H9 (cell line): ENCODE data around the gene MC1R. TPM values are rescaled to one million over a fixed set of nuclear protein-coding genes. Genes with fewer than 3 reads are reported as not detected.

ENCODE experiments used
- DNase-seq: peaks from one replicate; pipeline ENCODE4 v3.0.0-alpha.2; 2017
- H2AFZ ChIP-seq: one replicate; pipeline ENCODE4 v1.6.1; 2013; ENCODE audit warnings: mild to moderate bottlenecking, low read length, control low read depth, moderate library complexity
- H2AK5ac ChIP-seq: 2 replicates; pipeline ENCODE4 v1.6.1; 2013; ENCODE audit warnings: low read length, control low read depth, mixed read lengths; ENCODE audit not compliant: insufficient read length
- H2BK120ac ChIP-seq: one replicate; pipeline ENCODE4 v1.6.1; 2013; ENCODE audit warnings: low read depth, mild to moderate bottlenecking, low read length, control low read depth, inconsistent platforms; ENCODE audit not compliant: poor library complexity, severe bottlenecking
- H2BK12ac ChIP-seq: 2 replicates; pipeline ENCODE4 v1.6.1; 2013; ENCODE audit warnings: low read length, control low read depth, mixed read lengths, low read depth; ENCODE audit not compliant: insufficient read length
- H2BK15ac ChIP-seq: 2 replicates; pipeline ENCODE4 v1.6.1; 2013; ENCODE audit warnings: low read depth, low read length, control low read depth
- H2BK20ac ChIP-seq: one replicate; pipeline ENCODE4 v1.6.1; 2013; ENCODE audit warnings: low read depth, mild to moderate bottlenecking, low read length, control low read depth, inconsistent platforms; ENCODE audit not compliant: poor library complexity, severe bottlenecking
- H2BK5ac ChIP-seq: 2 replicates; pipeline ENCODE4 v1.6.1; 2013; ENCODE audit warnings: low read length, control low read depth, mixed read lengths; ENCODE audit not compliant: insufficient read length
- H3K14ac ChIP-seq: 2 replicates; pipeline ENCODE4 v1.6.1; 2013; ENCODE audit warnings: low read length, control low read depth; ENCODE audit not compliant: insufficient read depth
- H3K18ac ChIP-seq: 2 replicates; pipeline ENCODE4 v1.6.1; 2013; ENCODE audit warnings: low read depth, mild to moderate bottlenecking, mixed read lengths, low read length, control low read depth; ENCODE audit not compliant: insufficient read length
- H3K23ac ChIP-seq: 2 replicates; pipeline ENCODE4 v1.6.1; 2013; ENCODE audit warnings: low read length, control low read depth, mixed read lengths, low read depth; ENCODE audit not compliant: insufficient read length
- H3K23me2 ChIP-seq: 2 replicates; pipeline ENCODE4 v1.6.1; 2013; ENCODE audit warnings: low read depth, mild to moderate bottlenecking, mixed read lengths, low read length, control low read depth; ENCODE audit not compliant: insufficient read length, poor library complexity, severe bottlenecking
- H3K27ac ChIP-seq: 2 replicates; pipeline ENCODE4 v1.5.1; 2013; ENCODE audit warnings: low read length, control low read depth, mixed read lengths, low read depth; ENCODE audit not compliant: insufficient read length
- H3K27me3 ChIP-seq: 2 replicates; pipeline ENCODE4 v1.6.1; 2013; ENCODE audit warnings: low read length, control low read depth, inconsistent platforms; ENCODE audit not compliant: insufficient read depth
- H3K4ac ChIP-seq: 2 replicates; pipeline ENCODE4 v1.6.1; 2013; ENCODE audit warnings: low read depth, mild to moderate bottlenecking, control low read depth, inconsistent platforms, low read length, moderate library complexity
- H3K4me1 ChIP-seq: 2 replicates; pipeline ENCODE4 v1.6.1; 2013; ENCODE audit warnings: low read length, control low read depth, inconsistent platforms; ENCODE audit not compliant: insufficient read depth
- H3K4me2 ChIP-seq: 2 replicates; pipeline ENCODE4 v1.6.1; 2013; ENCODE audit warnings: low read length, control low read depth, mixed read lengths; ENCODE audit not compliant: insufficient read length, insufficient read depth
- H3K56ac ChIP-seq: 2 replicates; pipeline ENCODE4 v1.6.1; 2013; ENCODE audit warnings: low read depth, mild to moderate bottlenecking, mixed read lengths, low read length, control low read depth; ENCODE audit not compliant: insufficient read length
- H3K79me1 ChIP-seq: 2 replicates; pipeline ENCODE4 v1.6.1; 2013; ENCODE audit warnings: low read depth, mild to moderate bottlenecking, moderate library complexity, low read length, control low read depth, inconsistent platforms; ENCODE audit not compliant: insufficient read depth, poor library complexity, severe bottlenecking
- H3K79me2 ChIP-seq: 2 replicates; pipeline ENCODE4 v1.6.1; 2013; ENCODE audit warnings: low read length, control low read depth, inconsistent platforms; ENCODE audit not compliant: insufficient read depth
- H3K9ac ChIP-seq: 2 replicates; pipeline ENCODE4 v1.6.1; 2013; ENCODE audit warnings: low read length, control low read depth, mixed read lengths; ENCODE audit not compliant: insufficient read length; ENCODE audit errors: extremely low read depth
- H3K9me3 ChIP-seq: one replicate; pipeline ENCODE4 v1.6.1; 2013; ENCODE audit warnings: low read depth, low read length, inconsistent platforms; ENCODE audit not compliant: control insufficient read depth
- H3T11ph ChIP-seq: one replicate; pipeline ENCODE4 v1.6.1; 2013; ENCODE audit warnings: mild to moderate bottlenecking, low read length, control low read depth, inconsistent platforms
- H4K20me1 ChIP-seq: one replicate; pipeline ENCODE4 v1.6.1; 2013; ENCODE audit not compliant: control insufficient read depth, insufficient read length, insufficient read depth
- H4K5ac ChIP-seq: 2 replicates; pipeline ENCODE4 v1.6.1; 2013; ENCODE audit warnings: low read depth, mild to moderate bottlenecking, mixed read lengths, low read length, control low read depth; ENCODE audit not compliant: insufficient read length
- H4K8ac ChIP-seq: replicated peaks from 2 replicates; pipeline ENCODE4 v1.6.1; 2013; ENCODE audit warnings: low read length, control low read depth, mixed read lengths, low read depth; ENCODE audit not compliant: insufficient read length
- H4K91ac ChIP-seq: 2 replicates; pipeline ENCODE4 v1.6.1; 2013; ENCODE audit warnings: low read depth, mild to moderate bottlenecking, moderate library complexity, mixed read lengths, low read length, control low read depth; ENCODE audit not compliant: insufficient read length
- H3K27ac Mint-ChIP-seq, 3 experiments: 2 replicates in 2 of 3; 3 replicates in 1 of 3; pipeline ENCODE4 v1.8.0; 2020 to 2021; ENCODE audit warnings: mixed read lengths in 3 of 3, mild to moderate bottlenecking in 1 of 3, moderate library complexity in 1 of 3
- H3K27me3 Mint-ChIP-seq: 2 replicates; pipeline ENCODE4 v1.8.0; 2021; ENCODE audit warnings: low read depth, mild to moderate bottlenecking, moderate library complexity, mixed read lengths
- H3K36me3 Mint-ChIP-seq, 3 experiments: 2 replicates in 2 of 3; 3 replicates in 1 of 3; pipeline ENCODE4 v1.8.0; 2020 to 2021; ENCODE audit warnings: low read depth in 3 of 3, mixed read lengths in 3 of 3; ENCODE audit not compliant: insufficient read depth in 1 of 3
- H3K4me1 Mint-ChIP-seq, 2 experiments: 2 replicates each; pipeline ENCODE4 v1.8.0; 2020; ENCODE audit warnings: mixed read lengths in 2 of 2
- H3K4me3 Mint-ChIP-seq, 2 experiments: 2 replicates in 1 of 2; 3 replicates in 1 of 2; pipeline ENCODE4 v1.8.0; 2020 to 2021; ENCODE audit warnings: mild to moderate bottlenecking in 2 of 2, mixed read lengths in 2 of 2, moderate library complexity in 1 of 2
- H3K9me3 Mint-ChIP-seq, 2 experiments: 2 replicates in 1 of 2; 3 replicates in 1 of 2; pipeline ENCODE4 v1.8.0; 2020; ENCODE audit warnings: mild to moderate bottlenecking in 2 of 2, mixed read lengths in 2 of 2, moderate library complexity in 1 of 2
- CTCF ChIP-seq: fragments of 200-600 bp; sonication (generic); conservative IDR thresholded peaks from 3 replicates; pipeline ENCODE4 v1.8.0; 2021; ENCODE audit warnings: antibody characterized with exemption, mild to moderate bottlenecking
- WGBS: extraction: QIAGEN DNeasy Blood & Tissue Kit; methylation state at CpG from one replicate; pipeline ENCODE4 v1.1.7; 2013; ENCODE audit warnings: missing lambda C conversion rate, low lambda C conversion rate, mixed read lengths; ENCODE audit not compliant: insufficient read length; ENCODE audit errors: extremely low coverage; 5-methylcytosine and 5-hydroxymethylcytosine counted together
- total RNA-seq: library from RNA; stranded (reverse); gene quantifications from 2 replicates; pipeline ENCODE4 v1.2.1, GENCODE V29; 2021

The MC1R gene
- total RNA-seq, 1 experiment from 2014 or later, result 4.7 TPM

- H2BK120ac ChIP-seq, result no peak overlapping the region
- H2BK15ac ChIP-seq, result no peak overlapping the region
- no peaks in the 10 kb centered on the region for H3K23me2 ChIP-seq
- no CpG with 5 or more reads among the region's 15 CpGs for WGBS
- H3K4me1 ChIP-seq, result no peaks in the 10 kb centered on the region
- H3K4me2 ChIP-seq, result no peak overlapping the region
- no peaks in the 10 kb centered on the region for H3K27me3 Mint-ChIP-seq
- no peak overlapping the region for H3K27ac ChIP-seq
- no peak overlapping the region for H4K91ac ChIP-seq
- no peak overlapping the region for H3K14ac ChIP-seq
- no peak overlapping the region for H3K9ac ChIP-seq
- H4K5ac ChIP-seq, result no peak overlapping the region
- DNase-seq, result no peak
- H3K27me3 ChIP-seq, result no peaks in the 10 kb centered on the region
- peak overlapping the region in 1 of 3 experiments; percentile 32; a peak in 1 of 7 replicates for H3K27ac Mint-ChIP-seq
- no peak overlapping the region for H3K56ac ChIP-seq
- H3K23ac ChIP-seq, result no peak overlapping the region
- no peak overlapping the region for H2BK12ac ChIP-seq
- H2BK5ac ChIP-seq, result no peak overlapping the region
- no peak overlapping the region for H3K4me3 Mint-ChIP-seq
- no peak overlapping the region for H2AFZ ChIP-seq
- no peak for TF ChIP-seq CTCF
- H2BK20ac ChIP-seq, result no peak overlapping the region
- H3K9me3 Mint-ChIP-seq, result no peaks in the 10 kb centered on the region; a peak in 2 of 5 replicates
- H4K20me1 ChIP-seq, result no peaks in the 10 kb centered on the region
- peaks cover 14 to 45% (median 45%) of the 10 kb centered on the region in 3 experiments for H3K36me3 Mint-ChIP-seq
- no peaks in the 10 kb centered on the region for H3K9me3 ChIP-seq
- H3K4ac ChIP-seq, result no peak overlapping the region
- H3K79me2 ChIP-seq, result no peaks in the 10 kb centered on the region
- H3K79me1 ChIP-seq, result no peaks in the 10 kb centered on the region
- H2AK5ac ChIP-seq, result no peak overlapping the region
- H4K8ac ChIP-seq, result no peak overlapping the region
- no peak overlapping the region for H3T11ph ChIP-seq
- H3K4me1 Mint-ChIP-seq, result peaks cover 10 to 11% of the 10 kb centered on the region in 2 experiments
- H3K18ac ChIP-seq, result no peak overlapping the region
These were observed 38.0 kb downstream of the MC1R start for GRCh38 chr16:89956505-89957215.
